ENCODE measurements around the gene PSD.
A peak's percentile ranks its signal among the peaks of the same experiment; 100 is the strongest.

The PSD gene

GRCh38 chr10:102413806-102414561 lies 4.6 kb downstream of the PSD start:
- DNase-seq (ENCODE audit: low read depth), result no peak
- no peak overlapping the region for H3K4me3 ChIP-seq (ENCODE audit: low read depth, low read length)
- TF ChIP-seq CTCF (conservative IDR thresholded peaks at IDR 0.05; ENCODE audit: low read depth, low read length), result no peak

GRCh38 chr10:102413053-102413705 lies 5.4 kb downstream of the PSD start:
- H3K4me3 ChIP-seq (ENCODE audit: low read depth, low read length), result no peak overlapping the region
- DNase-seq (ENCODE audit: low read depth), result no peak
- no peak for TF ChIP-seq CTCF (conservative IDR thresholded peaks at IDR 0.05; ENCODE audit: low read depth, low read length)

- no peak for DNase-seq (ENCODE audit: low read depth)
- no peak for TF ChIP-seq CTCF (conservative IDR thresholded peaks at IDR 0.05; ENCODE audit: low read depth, low read length)
- no peak overlapping the region for H3K4me3 ChIP-seq (ENCODE audit: low read depth, low read length)
These were observed 6.3 kb downstream of the PSD start for GRCh38 chr10:102412293-102412692.

GRCh38 chr10:102411341-102412255 lies 7.0 kb downstream of the PSD start:
- H3K4me3 ChIP-seq (ENCODE audit: low read depth, low read length), result no peak overlapping the region
- TF ChIP-seq CTCF (conservative IDR thresholded peaks at IDR 0.05; ENCODE audit: low read depth, low read length), result no peak
- no peak for DNase-seq (ENCODE audit: low read depth)

- DNase-seq (ENCODE audit: low read depth), result peak; percentile 39
- H3K4me3 ChIP-seq (ENCODE audit: low read depth, low read length), result peak overlapping the region; percentile 61
- TF ChIP-seq CTCF (conservative IDR thresholded peaks at IDR 0.05; ENCODE audit: low read depth, low read length), result no peak
These were observed 8.0 kb downstream of the PSD start for GRCh38 chr10:102410429-102411073.

GRCh38 chr10:102409604-102410428 lies 8.8 kb downstream of the PSD start:
- no peak for DNase-seq (ENCODE audit: low read depth)
- TF ChIP-seq CTCF (conservative IDR thresholded peaks at IDR 0.05; ENCODE audit: low read depth, low read length), result no peak
- H3K4me3 ChIP-seq (ENCODE audit: low read depth, low read length), result peak overlapping the region; percentile 61
